Lower lobe of right lung (tissue), 2 donors: ENCODE measurements around the gene DDX51. TPM values are rescaled to one million over a fixed set of nuclear protein-coding genes. Genes with fewer than 3 reads are reported as not detected.
A peak's percentile ranks its signal among the peaks of the same experiment; 100 is the strongest.

ENCODE experiments used
- ATAC-seq, 2 donors: fragments of 200-7000 bp; cut with Tn5 transposase; one replicate each; pipeline ENCODE4 v1.9.1; 2020 to 2022; ENCODE audit warnings: mild to moderate bottlenecking in 2 of 2, moderate library complexity in 2 of 2
- DNase-seq: peaks from one replicate; pipeline ENCODE4 v3.0.0-alpha.2; 2020
- H3K27ac ChIP-seq: fragments of 200-600 bp; one replicate; pipeline ENCODE4 v1.8.0; 2022
- H3K27me3 ChIP-seq: fragments of 200-600 bp; one replicate; pipeline ENCODE4 v1.8.0; 2022; ENCODE audit warnings: low read depth
- H3K36me3 ChIP-seq: fragments of 200-600 bp; one replicate; pipeline ENCODE4 v1.8.0; 2022; ENCODE audit warnings: mild to moderate bottlenecking
- H3K4me1 ChIP-seq: fragments of 200-600 bp; one replicate; pipeline ENCODE4 v1.8.0; 2022
- H3K4me3 ChIP-seq: fragments of 200-600 bp; one replicate; pipeline ENCODE4 v1.8.0; 2022; ENCODE audit warnings: mild to moderate bottlenecking
- H3K9me3 ChIP-seq: fragments of 200-600 bp; one replicate; pipeline ENCODE4 v1.8.0; 2022
- CTCF ChIP-seq: fragments of 200-600 bp; IDR thresholded peaks from one replicate; pipeline ENCODE4 v1.8.0; 2022; ENCODE audit warnings: antibody characterized with exemption, mild to moderate bottlenecking
- intact Hi-C: fragments of 100-400 bp; cut with DNase I; formaldehyde crosslinking; loops from one replicate; pipeline ENCODE4 v1.11.0; 2022
- total RNA-seq: library from RNA; stranded (reverse); fragmentation: NEBNext Ultra II Directional; extraction: Animal tissue kit (Norgen Biotek cat#: 25700); gene quantifications from one replicate; pipeline ENCODE4 v1.2.1, GENCODE V29; 2021
- donor health status: DM: no; HTN: yes; CAD: no; lungs with severe emphysema.

DDX51 gene
- total RNA-seq, 1 donor from 2014 or later: 11.9 TPM

GRCh38 chr12:132162508-132163031, 18.5 kb upstream of the DDX51 start:
- H3K4me1 ChIP-seq: peaks cover 14% of the 10 kb centered on the region
- H3K27ac ChIP-seq: peak overlapping the region; percentile 11
- intact Hi-C loops: no loop called here
- ATAC-seq: peak; percentile 75 to 78
- no peaks in the 10 kb centered on the region for H3K27me3 ChIP-seq
- H3K4me3 ChIP-seq: peak overlapping the region; percentile 23
- H3K36me3 ChIP-seq: no peaks in the 10 kb centered on the region
- TF ChIP-seq CTCF: no peak
- peak; percentile 59 for DNase-seq
- no peaks in the 10 kb centered on the region for H3K9me3 ChIP-seq

- DNase-seq: no peak
- intact Hi-C loops: no loop called here
- ATAC-seq: no peak
Observed at GRCh38 chr12:132161796-132162507, 17.8 kb upstream of the DDX51 start.

GRCh38 chr12:132161036-132161781, 17.1 kb upstream of the DDX51 start:
- H3K4me1 ChIP-seq: peaks cover 14% of the 10 kb centered on the region
- no peak overlapping the region for H3K27ac ChIP-seq
- DNase-seq: no peak
- no peaks in the 10 kb centered on the region for H3K36me3 ChIP-seq
- intact Hi-C loops: no loop called here
- H3K27me3 ChIP-seq: no peaks in the 10 kb centered on the region
- TF ChIP-seq CTCF: no peak
- no peak for ATAC-seq
- no peaks in the 10 kb centered on the region for H3K9me3 ChIP-seq
- no peak overlapping the region for H3K4me3 ChIP-seq

More at GRCh38 chr12:132161796-132162507, 17.8 kb upstream of the DDX51 start:
- Histone ChIP-seq H3K27me3 (no peaks in the 10 kb centered on the region), H3K36me3 (no peaks in the 10 kb centered on the region), H3K4me1 (peaks cover 14% of the 10 kb centered on the region), H3K4me3 (peak overlapping the region; percentile 23), H3K27ac (peak overlapping the region; percentile 11), H3K9me3 (no peaks in the 10 kb centered on the region)
- TF ChIP-seq CTCF: no peak

GRCh38 chr12:132160601-132161035, 16.5 kb upstream of the DDX51 start:
- ATAC-seq (no peak), DNase-seq (no peak)
- Histone ChIP-seq H3K27me3 (no peaks in the 10 kb centered on the region), H3K27ac (no peak overlapping the region), H3K4me3 (no peak overlapping the region), H3K36me3 (no peaks in the 10 kb centered on the region), H3K4me1 (peaks cover 14% of the 10 kb centered on the region), H3K9me3 (no peaks in the 10 kb centered on the region)
- TF ChIP-seq CTCF: no peak
- intact Hi-C loops: no loop called here

GRCh38 chr12:132160016-132160415, 15.9 kb upstream of the DDX51 start:
- H3K4me1 ChIP-seq: peaks cover 14% of the 10 kb centered on the region
- TF ChIP-seq CTCF: no peak
- no peak overlapping the region for H3K27ac ChIP-seq

More at GRCh38 chr12:132160016-132160415, 15.9 kb upstream of the DDX51 start:
- no peak overlapping the region for H3K4me3 ChIP-seq
- ATAC-seq (no peak), DNase-seq (no peak)
- H3K36me3 ChIP-seq: no peaks in the 10 kb centered on the region
- no peaks in the 10 kb centered on the region for H3K27me3 ChIP-seq
- intact Hi-C loops: no loop called here
- no peaks in the 10 kb centered on the region for H3K9me3 ChIP-seq
